Stimulated activated CD4-positive, alpha-beta T cell treated with anti-CD3 and anti-CD28 coated beads, Interleukin-1b, Interleukin-23, amount 100 ng/mL, for 4 hours (primary cell): ENCODE data around the gene NUP210L.

Source experiments
- DNase-seq, 2 donors: peaks; one replicate each; pipeline ENCODE4 v3.0.0-alpha.2; 2020; ENCODE audit warnings: low read depth in 2 of 2

Gene NUP210L

GRCh38 chr1:153945131-153945794, 209.6 kb downstream of the NUP210L start:
- peak; percentile 53 to 56 for DNase-seq

GRCh38 chr1:153944827-153945117, 210.1 kb downstream of the NUP210L start:
- no peak for DNase-seq

DNA sequence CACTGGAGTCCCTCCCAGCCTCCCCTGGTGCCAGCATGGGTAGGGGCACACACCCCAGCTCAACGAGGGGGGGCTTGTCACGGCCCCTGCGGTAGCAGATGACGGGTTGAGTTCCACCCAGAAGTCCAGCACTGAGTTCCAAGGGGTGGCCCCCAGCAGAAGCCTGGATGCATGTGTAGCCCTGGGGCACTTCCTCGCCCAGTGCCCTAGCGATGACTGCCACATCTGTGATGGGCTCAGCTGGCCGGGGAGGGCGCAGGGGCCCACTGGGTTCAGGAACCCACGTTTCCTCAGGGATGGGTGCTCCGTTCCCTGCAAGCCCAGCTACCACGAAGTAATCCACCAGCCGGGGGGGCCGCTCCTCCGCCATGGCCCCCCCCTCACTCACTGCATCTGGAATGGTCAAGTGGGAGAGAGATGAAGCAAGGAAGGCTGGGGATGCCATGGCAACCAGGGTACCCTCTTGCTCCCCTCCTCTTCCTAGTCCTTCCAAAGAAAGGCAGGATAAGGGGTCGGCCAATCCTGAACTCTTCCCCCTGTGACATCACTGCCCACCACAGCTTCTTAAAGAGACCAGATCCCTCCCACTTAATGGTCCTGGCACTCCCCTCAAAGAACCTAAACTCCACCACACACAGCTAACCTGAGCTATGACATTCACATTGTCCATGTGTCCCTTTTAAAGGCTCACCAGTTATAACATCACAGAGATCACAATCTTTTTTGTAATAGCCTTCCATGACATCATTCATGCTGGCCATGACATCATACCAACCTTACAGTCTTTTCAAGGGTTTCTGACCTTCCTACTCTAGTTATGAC, 210.7 kb downstream of the NUP210L start:
- DNase-seq, result no peak

DNA sequence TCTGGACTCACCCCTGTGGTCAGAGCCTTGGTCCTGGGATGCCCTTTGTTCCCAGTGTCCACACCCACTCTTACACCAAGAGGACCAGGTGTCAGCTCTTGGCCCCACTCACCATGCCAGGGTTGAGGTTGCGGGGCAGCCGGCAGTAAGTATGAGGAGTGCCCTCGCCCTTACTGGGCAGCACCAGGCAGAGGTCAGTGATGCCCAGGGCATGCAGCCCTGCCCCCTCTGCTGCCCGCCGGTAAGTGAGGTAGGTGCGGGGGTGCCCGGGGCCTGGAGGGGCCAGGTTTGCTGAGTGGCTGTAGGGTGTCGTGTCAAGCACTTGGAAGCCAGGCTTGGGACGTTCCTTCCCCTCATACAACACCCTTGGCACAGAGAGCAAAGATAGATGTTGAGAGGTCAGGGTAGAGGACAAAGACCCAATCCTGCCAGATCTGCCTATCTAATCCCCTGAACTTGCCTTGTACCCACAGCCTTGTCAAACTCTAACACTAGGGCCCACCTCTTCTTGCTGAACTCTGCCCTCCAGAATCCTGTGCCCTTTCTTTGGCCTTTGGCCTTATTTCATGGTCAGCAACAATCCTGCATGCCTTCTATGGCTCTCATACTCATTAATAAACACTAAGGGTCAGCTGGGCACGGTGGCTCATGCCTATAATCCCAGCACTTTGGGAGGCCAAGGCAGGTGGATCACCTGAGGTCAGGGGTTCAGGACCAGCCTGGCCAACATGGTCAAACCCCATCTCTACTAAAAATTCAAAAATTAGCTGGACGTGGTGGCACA, 211.9 kb downstream of the NUP210L start:
- DNase-seq, result no peak
